A673 (cell line): Measurements from ENCODE around the gene BCLAF1. TPM values are rescaled to one million over a fixed set of nuclear protein-coding genes. Genes with fewer than 3 reads are reported as not detected.

Experiments
- BruUV-seq: library from RNA; stranded (reverse); fragments of 400-500 nt; replicated peaks from 2 replicates; lab custom pipeline; 2021; lab: Mats Ljungman, UMichigan
- CTCF ChIA-PET: fragments of 300-600 bp; sonication (Branson Sonifier 250); formaldehyde crosslinking; loops from one replicate; lab custom pipeline; 2022; ENCODE audit warnings: antibody characterized with exemption; lab: Charles Lee
- POLR2A ChIA-PET: fragments of 300-600 bp; sonication (Branson Sonifier 250); formaldehyde crosslinking; loops from one replicate; lab custom pipeline; 2022; ENCODE audit warnings: antibody characterized with exemption; ENCODE audit not compliant: low non-redundant PET; lab: Charles Lee
- DNase-seq: peaks from one replicate; pipeline ENCODE4 v3.0.0-alpha.2; 2015; ENCODE audit warnings: low spot score
- H3K27ac ChIP-seq: fragments of 200-600 bp; sonication (generic); 2 replicates; pipeline ENCODE4 v1.5.1; 2016; ENCODE audit warnings: mixed run types, low read depth, mild to moderate bottlenecking, mixed read lengths, antibody characterized with exemption, low read length; ENCODE audit not compliant: poor library complexity, severe bottlenecking
- H3K27me3 ChIP-seq: fragments of 200-600 bp; sonication (generic); replicated peaks from 2 replicates; pipeline ENCODE4 v1.6.1; 2017; ENCODE audit warnings: mixed run types, low read depth, mild to moderate bottlenecking, mixed read lengths, antibody characterized with exemption, low read length; ENCODE audit not compliant: insufficient read depth, poor library complexity
- H3K36me3 ChIP-seq: fragments of 200-600 bp; sonication (generic); 2 replicates; pipeline ENCODE4 v1.6.1; 2016; ENCODE audit warnings: mixed run types, mild to moderate bottlenecking, mixed read lengths, antibody characterized with exemption, low read length; ENCODE audit not compliant: insufficient read depth, poor library complexity, severe bottlenecking
- H3K4me1 ChIP-seq: fragments of 200-600 bp; sonication (generic); 2 replicates; pipeline ENCODE4 v1.6.1; 2017; ENCODE audit warnings: mixed run types, mild to moderate bottlenecking, mixed read lengths, antibody characterized with exemption, low read length; ENCODE audit not compliant: insufficient read depth, poor library complexity, severe bottlenecking
- H3K4me3 ChIP-seq: fragments of 200-600 bp; sonication (generic); 2 replicates; pipeline ENCODE4 v1.5.1; 2016; ENCODE audit warnings: low read depth, mixed run types, mild to moderate bottlenecking, mixed read lengths, low read length; ENCODE audit not compliant: poor library complexity, severe bottlenecking
- H3K9me3 ChIP-seq: fragments of 200-600 bp; sonication (generic); 2 replicates; pipeline ENCODE4 v1.6.1; 2016; ENCODE audit warnings: mixed run types, low read depth, mild to moderate bottlenecking, mixed read lengths, antibody characterized with exemption, low read length; ENCODE audit not compliant: poor library complexity, severe bottlenecking
- CTCF ChIP-seq: fragments of 300-800, 200-600 bp; sonication (generic); conservative IDR thresholded peaks from 2 replicates; pipeline ENCODE4 v1.5.1; 2017; ENCODE audit warnings: low read depth, mild to moderate bottlenecking, antibody characterized with exemption, low read length, moderate library complexity, mixed read lengths
- EZH2 ChIP-seq: fragments of 200-600 bp; sonication (generic); IDR thresholded peaks from 2 replicates; pipeline ENCODE4 v1.6.1; 2017; ENCODE audit warnings: borderline replicate concordance, low read depth, mild to moderate bottlenecking, mixed read lengths, antibody characterized with exemption, low read length; ENCODE audit not compliant: poor library complexity, severe bottlenecking
- intact Hi-C: fragments of 100-400 bp; cut with micrococcal nuclease; formaldehyde crosslinking; loops from one replicate; pipeline ENCODE4 v1.10.0; 2022; ENCODE audit not compliant: unreplicated experiment
- total RNA-seq: library from RNA; stranded (reverse); gene quantifications from 2 replicates; pipeline ENCODE4 v1.2.3, GENCODE V29; 2021

BCLAF1 gene
- total RNA-seq, 1 experiment from 2014 or later, result 284 TPM

- Histone ChIP-seq H3K27ac (no peak overlapping the region), H3K36me3 (peaks cover 10% of the 10 kb centered on the region), H3K4me1 (no peaks in the 10 kb centered on the region), H3K27me3 (no peaks in the 10 kb centered on the region), H3K4me3 (no peak overlapping the region), H3K9me3 (no peaks in the 10 kb centered on the region)
- BruUV-seq, result no TSS peak
- intact Hi-C loops, result no loop called here
- TF ChIP-seq EZH2 (no peak), CTCF (no peak)
- POLR2A ChIA-PET, result interaction anchor here (0.7 kb wide), 1 partner anchor 643 kb away, joined by 5 read pairs; no protein-coding TSS in a partner anchor
- CTCF ChIA-PET, result no interaction called here
- no peak for DNase-seq
These were observed 53.0 kb downstream of the BCLAF1 start for GRCh38 chr6:136236466-136237293.

- Histone ChIP-seq H3K4me3 (no peak overlapping the region), H3K27ac (no peak overlapping the region), H3K4me1 (no peaks in the 10 kb centered on the region), H3K9me3 (no peaks in the 10 kb centered on the region), H3K36me3 (peaks cover 3% of the 10 kb centered on the region), H3K27me3 (no peaks in the 10 kb centered on the region)
- CTCF ChIA-PET, result no interaction called here
- DNase-seq, result no peak
- BruUV-seq, result no TSS peak
- POLR2A ChIA-PET, result no interaction called here
- TF ChIP-seq EZH2, result no peak
- no peak for TF ChIP-seq CTCF
- intact Hi-C loops, result no loop called here
These were observed 54.4 kb downstream of the BCLAF1 start for GRCh38 chr6:136235233-136235564.

- CTCF ChIA-PET, result no interaction called here
- BruUV-seq, result no TSS peak
- DNase-seq, result no peak
These were observed 56.9 kb downstream of the BCLAF1 start for GRCh38 chr6:136232701-136233100.

More at GRCh38 chr6:136232701-136233100, 56.9 kb downstream of the BCLAF1 start:
- H3K36me3 ChIP-seq, result no peaks in the 10 kb centered on the region
- no peaks in the 10 kb centered on the region for H3K9me3 ChIP-seq
- TF ChIP-seq CTCF, result no peak
- TF ChIP-seq EZH2, result no peak
- POLR2A ChIA-PET, result no interaction called here
- no peaks in the 10 kb centered on the region for H3K4me1 ChIP-seq
- H3K27ac ChIP-seq, result no peak overlapping the region
- no peak overlapping the region for H3K4me3 ChIP-seq
- H3K27me3 ChIP-seq, result no peaks in the 10 kb centered on the region
- intact Hi-C loops, result no loop called here
